Fibroblast of lung (primary cell): ENCODE results near the gene XCR1. TPM values are rescaled to one million over a fixed set of nuclear protein-coding genes. Genes with fewer than 3 reads are reported as not detected.
"Not testable (repeated sequence)": the region's sequence is repeated elsewhere in the genome, so short reads cannot be mapped to it uniquely, and the experiment has no call there.

Experiments used
- DNase-seq, 2 donors: peaks; one replicate each; pipeline versions ENCODE4 v3.0.0 to v3.0.0-alpha.2; 2010; ENCODE audit warnings: low read depth in 2 of 2
- H2AFZ ChIP-seq: 2 replicates; pipeline ENCODE4 v1.5.1; 2012; ENCODE audit warnings: low read length, control low read depth, inconsistent platforms
- H3K27ac ChIP-seq: 2 replicates; pipeline ENCODE4 v1.5.1; 2011; ENCODE audit warnings: low read length, control low read depth; ENCODE audit not compliant: insufficient read depth
- H3K27me3 ChIP-seq: 2 replicates; pipeline ENCODE4 v1.5.1; 2011; ENCODE audit warnings: mild to moderate bottlenecking, low read length; ENCODE audit not compliant: control insufficient read depth, insufficient read depth
- H3K36me3 ChIP-seq: 2 replicates; pipeline ENCODE4 v1.5.1; 2011; ENCODE audit warnings: low read length; ENCODE audit not compliant: control insufficient read depth, insufficient read depth
- H3K4me1 ChIP-seq: 2 replicates; pipeline ENCODE4 v1.5.1; 2011; ENCODE audit warnings: low read length; ENCODE audit not compliant: control insufficient read depth, insufficient read depth; ENCODE audit errors: extremely low read depth
- H3K4me2 ChIP-seq: 2 replicates; pipeline ENCODE4 v1.5.1; 2011; ENCODE audit warnings: low read length, control low read depth; ENCODE audit not compliant: insufficient read depth; ENCODE audit errors: extremely low read depth
- H3K4me3 ChIP-seq, 4 experiments: fragments of 200-600 bp in 1 of 4; sonication (generic) in 1 of 4; replicated peaks in 1 of 4; 2 replicates each; pipeline ENCODE4 v1.5.1; 2011 to 2016; ENCODE audit warnings: low read length in 4 of 4, low read depth in 3 of 4, mild to moderate bottlenecking in 3 of 4, control low read depth in 2 of 4, inconsistent platforms in 1 of 4, mixed read lengths in 1 of 4; ENCODE audit not compliant: insufficient read depth in 1 of 4; ENCODE audit errors: control extremely low read depth in 1 of 4
- H3K79me2 ChIP-seq: 2 replicates; pipeline ENCODE4 v1.5.1; 2012; ENCODE audit warnings: mild to moderate bottlenecking, low read length, inconsistent platforms; ENCODE audit not compliant: control insufficient read depth, insufficient read depth
- H3K9ac ChIP-seq: 2 replicates; pipeline ENCODE4 v1.5.1; 2011; ENCODE audit warnings: mild to moderate bottlenecking, low read length, control low read depth; ENCODE audit not compliant: insufficient read depth
- H3K9me3 ChIP-seq: 2 replicates; pipeline ENCODE4 v1.5.1; 2012; ENCODE audit warnings: low read depth, low read length; ENCODE audit not compliant: control insufficient read depth, insufficient read depth
- H4K20me1 ChIP-seq: 2 replicates; pipeline ENCODE4 v1.5.1; 2011; ENCODE audit warnings: low read length; ENCODE audit not compliant: control insufficient read depth, insufficient read depth; ENCODE audit errors: extremely low read depth
- EZH2 ChIP-seq: IDR thresholded peaks from 2 replicates; pipeline ENCODE4 v1.5.1; 2012; ENCODE audit warnings: low read length, control low read depth, mild to moderate bottlenecking; ENCODE audit errors: missing control alignments
- polyA plus RNA-seq, 2 donors: library from polyadenylated mRNA; depleted of rRNA in 1 of 2; stranded (reverse) in 1 of 2; unstranded in 1 of 2; fragments of >200 nt; gene quantifications; 2 replicates each; pipeline ENCODE4 v1.2.1, GENCODE V29; 2011 to 2012; ENCODE audit warnings: missing spikeins in 1 of 2
- total RNA-seq: library from RNA; depleted of rRNA; stranded (reverse); fragments of >200 nt; gene quantifications from 2 replicates; pipeline ENCODE4 v1.2.1, GENCODE V29; 2014
- TF ChIP-seq, protein P1 (sequence below), 2 donors: IDR thresholded peaks in 1 of 2; conservative IDR thresholded peaks in 1 of 2; 1 replicate in 1 of 2; 2 replicates in 1 of 2; pipeline ENCODE4 v1.5.1; 2011 to 2012; ENCODE audit warnings: low read length in 2 of 2, control low read depth in 1 of 2, inconsistent platforms in 1 of 2, low read depth in 1 of 2, mild to moderate bottlenecking in 1 of 2

The XCR1 gene
- total and polyA plus RNA-seq, 2 donors (not counting 1 experiment from before 2014, with no cell fraction given) = under 0.01 to 0.01 TPM

DNA sequence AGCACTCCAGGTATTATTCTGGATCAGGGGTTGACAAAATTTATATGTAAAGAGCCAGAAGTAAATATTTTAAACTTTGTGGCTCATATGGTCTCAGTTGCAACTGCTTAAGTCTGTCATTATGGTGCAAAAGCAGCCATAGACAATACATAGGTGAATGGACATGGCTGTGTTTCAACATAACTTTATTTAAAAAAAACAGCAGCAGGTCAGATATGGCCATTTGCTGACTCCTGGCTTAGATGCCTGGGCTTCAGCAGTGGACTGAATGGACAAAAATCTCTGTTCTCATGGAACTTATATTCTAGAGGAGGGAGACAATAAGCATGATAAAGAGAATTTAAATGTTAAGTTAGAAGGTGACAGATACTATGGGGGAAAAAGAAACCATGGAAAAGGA, 20.0 kb downstream of the XCR1 start:
- Histone ChIP-seq H3K4me3 (no peak overlapping the region), H3K79me2 (no peaks in the 10 kb centered on the region), H4K20me1 (no peaks in the 10 kb centered on the region), H3K4me2 (no peak overlapping the region), H3K9me3 (no peaks in the 10 kb centered on the region), H3K9ac (no peak overlapping the region), H3K27ac (no peak overlapping the region), H3K4me1 (peaks cover 6% of the 10 kb centered on the region), H3K36me3 (no peaks in the 10 kb centered on the region), H2AFZ (no peak overlapping the region), H3K27me3 (no peaks in the 10 kb centered on the region)
- DNase-seq = no peak
- TF ChIP-seq EZH2 = no peak
- TF ChIP-seq, protein P1, sequence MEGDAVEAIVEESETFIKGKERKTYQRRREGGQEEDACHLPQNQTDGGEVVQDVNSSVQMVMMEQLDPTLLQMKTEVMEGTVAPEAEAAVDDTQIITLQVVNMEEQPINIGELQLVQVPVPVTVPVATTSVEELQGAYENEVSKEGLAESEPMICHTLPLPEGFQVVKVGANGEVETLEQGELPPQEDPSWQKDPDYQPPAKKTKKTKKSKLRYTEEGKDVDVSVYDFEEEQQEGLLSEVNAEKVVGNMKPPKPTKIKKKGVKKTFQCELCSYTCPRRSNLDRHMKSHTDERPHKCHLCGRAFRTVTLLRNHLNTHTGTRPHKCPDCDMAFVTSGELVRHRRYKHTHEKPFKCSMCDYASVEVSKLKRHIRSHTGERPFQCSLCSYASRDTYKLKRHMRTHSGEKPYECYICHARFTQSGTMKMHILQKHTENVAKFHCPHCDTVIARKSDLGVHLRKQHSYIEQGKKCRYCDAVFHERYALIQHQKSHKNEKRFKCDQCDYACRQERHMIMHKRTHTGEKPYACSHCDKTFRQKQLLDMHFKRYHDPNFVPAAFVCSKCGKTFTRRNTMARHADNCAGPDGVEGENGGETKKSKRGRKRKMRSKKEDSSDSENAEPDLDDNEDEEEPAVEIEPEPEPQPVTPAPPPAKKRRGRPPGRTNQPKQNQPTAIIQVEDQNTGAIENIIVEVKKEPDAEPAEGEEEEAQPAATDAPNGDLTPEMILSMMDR (conservative IDR thresholded peaks at IDR 0.05 in 1 of 2, IDR thresholded peaks at IDR 0.05 in 1 of 2; ENCODE audit: low read depth in 1 of 2, low read length in 2 of 2) = no peak

DNA sequence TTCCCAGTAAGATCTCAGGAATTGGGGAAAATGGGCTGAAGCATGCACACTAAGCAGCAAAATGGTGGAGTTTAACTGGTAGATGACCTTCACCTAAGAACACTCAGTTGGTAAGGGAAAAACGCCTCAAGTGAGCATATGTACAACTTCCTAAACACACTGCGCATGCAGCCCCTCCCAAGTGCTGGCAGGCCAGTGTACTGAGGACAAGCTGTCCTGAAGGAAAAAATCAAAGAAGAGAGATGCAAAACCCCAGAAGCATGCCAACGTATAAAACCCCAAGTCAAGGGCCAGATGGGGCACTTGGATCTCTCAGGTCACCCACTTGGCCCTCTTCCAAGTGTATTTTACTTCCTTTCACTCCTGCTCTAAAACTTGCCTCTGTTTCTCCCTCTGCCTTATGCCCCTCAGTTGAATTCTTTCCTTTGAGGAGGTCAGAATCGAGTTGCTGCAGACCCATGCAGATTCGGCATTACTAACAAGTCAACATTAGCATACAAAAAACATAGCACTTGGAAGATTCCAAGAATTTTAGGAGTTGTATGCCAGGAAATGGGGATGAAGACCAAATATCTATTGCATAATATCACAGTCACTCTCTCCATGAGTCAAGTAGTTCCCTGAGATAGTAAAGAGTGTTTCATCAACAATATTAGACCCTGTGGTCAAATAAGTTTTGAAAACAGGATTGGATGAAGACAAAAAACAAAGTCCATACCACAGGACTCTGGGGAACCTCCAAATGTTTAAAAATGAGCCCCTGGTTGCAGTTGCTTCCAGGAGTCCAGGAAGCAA, 20.8 kb downstream of the XCR1 start:
- H3K27me3 ChIP-seq = no peaks in the 10 kb centered on the region
- H3K4me3 ChIP-seq = no peak overlapping the region
- H3K79me2 ChIP-seq = no peaks in the 10 kb centered on the region
- peak; percentile 81 to 85 for DNase-seq
- no peaks in the 10 kb centered on the region for H4K20me1 ChIP-seq
- H3K4me2 ChIP-seq = peak overlapping the region; percentile 32
- H3K4me1 ChIP-seq = peaks cover 6% of the 10 kb centered on the region
- H3K9ac ChIP-seq = no peak overlapping the region
- H2AFZ ChIP-seq = no peak overlapping the region
- no peaks in the 10 kb centered on the region for H3K9me3 ChIP-seq
- no peak overlapping the region for H3K27ac ChIP-seq
- TF ChIP-seq, protein P1 (conservative IDR thresholded peaks at IDR 0.05 in 1 of 2, IDR thresholded peaks at IDR 0.05 in 1 of 2; ENCODE audit: low read depth in 1 of 2, low read length in 2 of 2) = no peak
- TF ChIP-seq EZH2 = no peak
- no peaks in the 10 kb centered on the region for H3K36me3 ChIP-seq

DNA sequence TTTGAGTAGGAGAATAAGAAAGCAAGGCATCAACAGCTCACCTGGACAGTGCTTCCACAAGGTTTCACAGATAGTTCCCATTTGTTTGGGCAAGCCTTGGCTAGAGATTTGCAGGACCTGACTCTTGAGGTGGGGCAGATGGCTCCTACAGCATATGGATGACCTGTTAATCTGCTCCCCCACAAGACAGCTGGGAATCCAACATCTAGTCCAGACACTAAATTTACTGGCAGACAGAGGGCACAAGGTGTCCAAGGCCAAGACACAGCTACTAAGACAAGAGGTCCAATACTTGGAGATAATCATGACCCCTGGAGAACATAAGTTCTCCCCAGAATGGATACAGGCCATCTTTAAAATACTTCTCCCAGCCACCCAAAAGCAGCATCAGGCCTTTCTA, 23.6 kb downstream of the XCR1 start:
- not testable (repeated sequence) for H3K27ac ChIP-seq, H3K36me3 ChIP-seq, H4K20me1 ChIP-seq, H3K9me3 ChIP-seq, H2AFZ ChIP-seq, H3K9ac ChIP-seq, H3K4me2 ChIP-seq, H3K4me3 ChIP-seq, H3K27me3 ChIP-seq, H3K4me1 ChIP-seq, DNase-seq, H3K79me2 ChIP-seq
